KMS-11 (cell line): Measurements from ENCODE around the gene CBFA2T2.
"Not testable (repeated sequence)": the region's sequence is repeated elsewhere in the genome, so short reads cannot be mapped to it uniquely, and the experiment has no call there.

Experiments
- H2AFZ ChIP-seq: fragments of 200-600 bp; sonication (generic); 2 replicates; pipeline ENCODE4 v1.6.1; 2016; ENCODE audit warnings: antibody characterized with exemption, mixed run types, low read depth
- H3K27ac ChIP-seq: fragments of 200-600 bp; sonication (generic); 2 replicates; pipeline ENCODE4 v1.6.1; 2016; ENCODE audit warnings: mild to moderate bottlenecking, mixed run types
- H3K27me3 ChIP-seq: fragments of 200-600 bp; sonication (generic); 2 replicates; pipeline ENCODE4 v1.6.1; 2017; ENCODE audit warnings: mild to moderate bottlenecking, low read depth, mixed run types, moderate library complexity; ENCODE audit not compliant: insufficient read depth
- H3K36me3 ChIP-seq: fragments of 200-600 bp; sonication (generic); 2 replicates; pipeline ENCODE4 v1.6.1; 2017; ENCODE audit warnings: mild to moderate bottlenecking, mixed run types; ENCODE audit not compliant: insufficient read depth
- H3K4me1 ChIP-seq: fragments of 200-600 bp; sonication (generic); 2 replicates; pipeline ENCODE4 v1.6.1; 2016; ENCODE audit warnings: mild to moderate bottlenecking, low read depth, mixed run types; ENCODE audit not compliant: poor library complexity, severe bottlenecking
- H3K4me2 ChIP-seq: fragments of 200-600 bp; sonication (generic); 2 replicates; pipeline ENCODE4 v1.7.0; 2016; ENCODE audit warnings: mild to moderate bottlenecking, mixed run types
- H3K4me3 ChIP-seq: fragments of 200-600 bp; sonication (generic); IDR thresholded peaks from 2 replicates; pipeline ENCODE4 v1.6.1; 2017; ENCODE audit warnings: low read depth, low read length, mixed read lengths; ENCODE audit not compliant: insufficient read depth
- H3K79me2 ChIP-seq: fragments of 200-600 bp; sonication (generic); 2 replicates; pipeline ENCODE4 v1.6.1; 2016; ENCODE audit warnings: low read depth, mixed run types; ENCODE audit not compliant: insufficient read depth
- H3K9ac ChIP-seq: fragments of 200-600 bp; sonication (generic); 2 replicates; pipeline ENCODE4 v1.6.1; 2016; ENCODE audit warnings: mild to moderate bottlenecking, mixed run types
- H4K20me1 ChIP-seq: fragments of 200-600 bp; sonication (generic); 2 replicates; pipeline ENCODE4 v1.6.1; 2016; ENCODE audit warnings: mild to moderate bottlenecking, mixed run types; ENCODE audit not compliant: insufficient read depth
- TF ChIP-seq, protein P1 (sequence below): fragments of 200-600 bp; sonication (generic); conservative IDR thresholded peaks from 2 replicates; pipeline ENCODE4 v1.6.1; 2017; ENCODE audit warnings: low read depth, mild to moderate bottlenecking, antibody characterized with exemption, low read length, moderate library complexity, mixed read lengths

Gene CBFA2T2

DNA sequence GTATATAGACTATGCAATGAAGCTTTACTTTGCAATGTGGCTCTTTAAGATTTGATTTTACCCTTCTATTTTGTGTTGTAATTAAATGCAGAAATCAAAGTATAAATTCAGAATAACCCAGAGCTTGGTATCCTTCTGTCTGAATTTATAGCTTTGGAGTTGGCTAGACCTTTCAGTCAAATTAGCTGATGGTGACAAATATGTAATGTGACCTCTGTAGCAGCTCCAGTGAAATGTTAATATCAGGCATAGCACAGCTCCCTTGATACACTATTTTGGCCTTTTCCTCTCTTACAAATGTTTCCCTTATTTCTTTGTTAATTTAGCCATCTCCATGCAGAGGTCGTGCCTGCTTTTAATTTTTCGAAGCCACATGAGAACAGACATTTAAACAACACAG lies 11.1 kb downstream of the CBFA2T2 start:
- Histone ChIP-seq H4K20me1 (no peaks in the 10 kb centered on the region), H3K4me1 (peaks cover 7% of the 10 kb centered on the region), H3K27me3 (no peaks in the 10 kb centered on the region), H3K36me3 (no peaks in the 10 kb centered on the region), H3K79me2 (peaks cover 27% of the 10 kb centered on the region; the same call in 1 of the 2 replicates), H3K27ac (no peak overlapping the region), H2AFZ (no peak overlapping the region), H3K4me3 (no peak overlapping the region), H3K4me2 (no peak overlapping the region), H3K9ac (no peak overlapping the region)
- TF ChIP-seq, protein P1, sequence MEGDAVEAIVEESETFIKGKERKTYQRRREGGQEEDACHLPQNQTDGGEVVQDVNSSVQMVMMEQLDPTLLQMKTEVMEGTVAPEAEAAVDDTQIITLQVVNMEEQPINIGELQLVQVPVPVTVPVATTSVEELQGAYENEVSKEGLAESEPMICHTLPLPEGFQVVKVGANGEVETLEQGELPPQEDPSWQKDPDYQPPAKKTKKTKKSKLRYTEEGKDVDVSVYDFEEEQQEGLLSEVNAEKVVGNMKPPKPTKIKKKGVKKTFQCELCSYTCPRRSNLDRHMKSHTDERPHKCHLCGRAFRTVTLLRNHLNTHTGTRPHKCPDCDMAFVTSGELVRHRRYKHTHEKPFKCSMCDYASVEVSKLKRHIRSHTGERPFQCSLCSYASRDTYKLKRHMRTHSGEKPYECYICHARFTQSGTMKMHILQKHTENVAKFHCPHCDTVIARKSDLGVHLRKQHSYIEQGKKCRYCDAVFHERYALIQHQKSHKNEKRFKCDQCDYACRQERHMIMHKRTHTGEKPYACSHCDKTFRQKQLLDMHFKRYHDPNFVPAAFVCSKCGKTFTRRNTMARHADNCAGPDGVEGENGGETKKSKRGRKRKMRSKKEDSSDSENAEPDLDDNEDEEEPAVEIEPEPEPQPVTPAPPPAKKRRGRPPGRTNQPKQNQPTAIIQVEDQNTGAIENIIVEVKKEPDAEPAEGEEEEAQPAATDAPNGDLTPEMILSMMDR = no peak

DNA sequence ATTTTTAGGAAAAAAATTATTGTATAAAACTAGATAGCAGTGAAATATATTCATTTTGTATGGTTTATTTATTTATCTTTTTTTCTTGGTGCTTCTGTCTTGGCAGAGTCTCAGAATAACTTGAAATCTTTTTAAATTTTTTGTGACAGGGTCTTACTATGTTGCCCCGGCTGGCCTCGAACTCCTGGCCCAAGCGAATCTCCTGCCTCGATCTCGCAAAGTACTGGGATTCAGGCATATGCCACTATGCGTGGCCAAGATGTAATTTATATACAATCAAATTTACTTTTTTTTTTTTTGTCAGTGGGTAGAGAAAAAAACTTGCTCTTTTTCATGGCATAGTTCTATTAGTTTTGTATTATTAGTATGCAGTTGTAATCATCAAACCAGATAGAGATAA lies 13.7 kb downstream of the CBFA2T2 start:
- no peak overlapping the region for H2AFZ ChIP-seq
- no peaks in the 10 kb centered on the region for H4K20me1 ChIP-seq
- H3K27ac ChIP-seq = no peak overlapping the region
- H3K36me3 ChIP-seq = no peaks in the 10 kb centered on the region
- TF ChIP-seq, protein P1 = no peak
- H3K9ac ChIP-seq = no peak overlapping the region
- H3K4me3 ChIP-seq = no peak overlapping the region
- H3K79me2 ChIP-seq = peaks cover 26% of the 10 kb centered on the region; the same call in 1 of the 2 replicates
- H3K27me3 ChIP-seq = no peaks in the 10 kb centered on the region
- H3K4me2 ChIP-seq = no peak overlapping the region
- H3K4me1 ChIP-seq = no peaks in the 10 kb centered on the region

DNA sequence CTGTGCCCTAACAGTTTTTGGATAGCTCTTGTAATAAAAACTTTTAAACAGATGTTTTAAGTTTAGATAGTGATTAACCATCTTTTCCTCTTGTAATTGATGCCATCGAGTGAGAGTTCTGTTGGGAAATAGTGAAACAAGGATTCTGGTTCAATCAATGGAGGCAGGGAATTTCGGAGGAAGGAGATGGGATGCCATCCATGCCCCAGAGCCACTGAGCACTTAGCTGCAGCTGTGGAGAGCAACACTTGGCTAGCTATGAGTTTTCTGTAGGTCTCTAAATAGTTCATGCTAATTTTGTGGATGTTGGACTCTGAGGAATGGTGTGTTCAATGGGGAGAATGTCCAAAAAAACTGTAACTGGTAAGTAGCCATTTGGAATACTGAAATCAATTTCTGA lies 16.7 kb downstream of the CBFA2T2 start:
- Histone ChIP-seq H3K79me2 (peaks cover 38% of the 10 kb centered on the region; the same call in 1 of the 2 replicates), H4K20me1 (no peaks in the 10 kb centered on the region), H2AFZ (no peak overlapping the region), H3K27me3 (no peaks in the 10 kb centered on the region), H3K9ac (no peak overlapping the region), H3K4me2 (no peak overlapping the region), H3K4me1 (no peaks in the 10 kb centered on the region), H3K4me3 (no peak overlapping the region), H3K27ac (no peak overlapping the region), H3K36me3 (no peaks in the 10 kb centered on the region)
- TF ChIP-seq, protein P1 = no peak

GRCh38 chr20:33507461-33507860 lies 17.6 kb downstream of the CBFA2T2 start:
- Histone ChIP-seq H3K9ac (no peak overlapping the region), H3K4me1 (no peaks in the 10 kb centered on the region), H3K4me2 (no peak overlapping the region), H3K27ac (no peak overlapping the region), H3K4me3 (no peak overlapping the region), H3K27me3 (no peaks in the 10 kb centered on the region), H2AFZ (no peak overlapping the region), H4K20me1 (no peaks in the 10 kb centered on the region), H3K79me2 (peaks cover 40% of the 10 kb centered on the region; the same call in 1 of the 2 replicates), H3K36me3 (no peaks in the 10 kb centered on the region)
- TF ChIP-seq, protein P1 = no peak

DNA sequence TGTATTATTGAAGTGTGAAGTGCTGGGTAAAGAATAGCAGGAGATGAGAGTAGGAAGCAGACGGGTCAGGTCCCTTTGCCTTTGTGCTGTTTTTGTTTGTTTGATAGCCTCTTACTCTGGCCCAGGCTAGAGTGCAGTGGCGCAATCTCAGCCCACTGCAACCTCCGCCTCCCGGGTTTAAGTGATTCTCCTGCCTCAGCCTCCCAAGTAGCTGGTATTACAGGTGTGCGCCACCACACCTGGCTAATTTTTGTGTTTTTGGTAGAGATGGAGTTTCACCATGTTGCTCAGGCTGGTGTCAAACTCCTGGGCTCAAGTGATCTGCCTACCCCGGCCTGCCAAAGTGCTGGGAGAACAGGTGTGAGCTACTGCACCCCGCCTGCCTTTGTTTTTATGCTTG lies 18.1 kb downstream of the CBFA2T2 start:
- H3K79me2 ChIP-seq = peaks cover 40% of the 10 kb centered on the region; the same call in 1 of the 2 replicates
- H3K9ac ChIP-seq, H3K36me3 ChIP-seq, H2AFZ ChIP-seq, H3K27me3 ChIP-seq, H3K4me1 ChIP-seq, H3K27ac ChIP-seq, H4K20me1 ChIP-seq, H3K4me2 ChIP-seq, H3K4me3 ChIP-seq: not testable (repeated sequence)

GRCh38 chr20:33509057-33509456 lies 19.2 kb downstream of the CBFA2T2 start:
- H3K4me2 ChIP-seq = not testable (repeated sequence)

DNA sequence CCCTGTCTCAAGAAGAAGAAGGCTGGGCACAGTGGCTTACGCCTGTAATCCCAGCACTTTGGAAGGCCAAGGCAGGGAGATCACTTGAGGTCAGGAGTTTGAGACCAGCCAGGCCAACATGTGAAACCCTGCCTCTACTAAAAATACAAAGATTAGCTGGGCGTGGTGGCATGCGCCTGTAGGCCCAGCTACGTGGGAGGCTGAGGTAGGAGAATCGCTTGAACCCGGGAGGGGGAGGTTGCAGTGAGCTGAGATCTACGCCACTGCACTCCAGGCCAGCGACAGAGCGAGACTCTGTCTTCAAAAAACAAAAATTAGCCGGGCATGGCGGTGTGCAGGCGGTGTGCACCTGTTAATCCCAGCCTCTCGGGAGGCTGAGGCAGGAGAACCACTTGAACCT lies 22.0 kb downstream of the CBFA2T2 start:
- H4K20me1 ChIP-seq, H2AFZ ChIP-seq, H3K36me3 ChIP-seq, H3K9ac ChIP-seq, H3K4me2 ChIP-seq, H3K27me3 ChIP-seq, H3K27ac ChIP-seq, H3K4me3 ChIP-seq: not testable (repeated sequence)
- Histone ChIP-seq H3K4me1 (peaks cover 12% of the 10 kb centered on the region), H3K79me2 (peaks cover 44% of the 10 kb centered on the region; the same call in 1 of the 2 replicates)

More at GRCh38 chr20:33509057-33509456, 19.2 kb downstream of the CBFA2T2 start:
- H3K27me3 ChIP-seq, H3K4me3 ChIP-seq, H3K9ac ChIP-seq, H2AFZ ChIP-seq, H3K4me1 ChIP-seq, H4K20me1 ChIP-seq, H3K36me3 ChIP-seq, H3K27ac ChIP-seq: not testable (repeated sequence)
- peaks cover 40% of the 10 kb centered on the region; the same call in 1 of the 2 replicates for H3K79me2 ChIP-seq
